Globus pallidus (tissue), 1 donor: Measurements from ENCODE around the gene SEMA3F.

Experiments
- DNase-seq: peaks from one replicate; pipeline ENCODE4 v3.0.0-alpha.2; 2015; ENCODE audit warnings: low spot score

SEMA3F gene

GRCh38 chr3:50155891-50156290, 767 bp downstream of the SEMA3F start:
- no peak for DNase-seq

GRCh38 chr3:50156549-50157493, 1.7 kb downstream of the SEMA3F start:
- DNase-seq, result no peak

GRCh38 chr3:50157827-50158529, 2.9 kb downstream of the SEMA3F start:
- DNase-seq, result no peak

- no peak for DNase-seq
These were observed 3.5 kb downstream of the SEMA3F start for GRCh38 chr3:50158530-50159146.

- no peak for DNase-seq
These were observed 5.4 kb downstream of the SEMA3F start for GRCh38 chr3:50160561-50160983.

GRCh38 chr3:50161320-50161719, 6.2 kb downstream of the SEMA3F start:
- no peak for DNase-seq

GRCh38 chr3:50162034-50162883, 7.1 kb downstream of the SEMA3F start:
- DNase-seq, result no peak

- no peak for DNase-seq
These were observed 8.7 kb downstream of the SEMA3F start for GRCh38 chr3:50163572-50164455.

GRCh38 chr3:50164481-50164880, 9.4 kb downstream of the SEMA3F start:
- no peak for DNase-seq

GRCh38 chr3:50164984-50165909, 10.1 kb downstream of the SEMA3F start:
- DNase-seq, result peak; percentile 50

- peak; percentile 40 for DNase-seq
These were observed 10.9 kb downstream of the SEMA3F start for GRCh38 chr3:50165910-50166538.

- DNase-seq, result no peak
These were observed 11.5 kb downstream of the SEMA3F start for GRCh38 chr3:50166620-50167019.

- no peak for DNase-seq
These were observed 12.1 kb downstream of the SEMA3F start for GRCh38 chr3:50167069-50167840.

GRCh38 chr3:50167841-50168209, 12.7 kb downstream of the SEMA3F start:
- DNase-seq, result no peak

- DNase-seq, result no peak
These were observed 13.3 kb downstream of the SEMA3F start for GRCh38 chr3:50168388-50168787.

GRCh38 chr3:50168791-50169190, 13.7 kb downstream of the SEMA3F start:
- no peak for DNase-seq

- DNase-seq, result no peak
These were observed 14.2 kb downstream of the SEMA3F start for GRCh38 chr3:50169232-50169832.

- no peak for DNase-seq
These were observed 14.7 kb downstream of the SEMA3F start for GRCh38 chr3:50169858-50170257.
